Omental fat pad (tissue), 4 donors: ENCODE results near the gene TRIM38. TPM values are rescaled to one million over a fixed set of nuclear protein-coding genes. Genes with fewer than 3 reads are reported as not detected.

ENCODE experiments used
- ATAC-seq: fragments of 150-250 bp; one replicate; pipeline ENCODE4 v1.9.1; 2016; ENCODE audit warnings: mild to moderate bottlenecking, moderate library complexity; ENCODE audit not compliant: low FRiP score
- DNase-seq: peaks from one replicate; pipeline ENCODE4 v3.0.0-alpha.2; 2019; ENCODE audit warnings: low spot score
- CTCF ChIP-seq, 3 donors: fragments of 450-650 bp; IDR thresholded peaks; one replicate each; pipeline ENCODE4 v1.5.1; 2016 to 2017; ENCODE audit warnings: antibody characterized with exemption in 3 of 3, mild to moderate bottlenecking in 3 of 3, moderate library complexity in 2 of 3
- total RNA-seq, 4 donors: library from RNA; depleted of rRNA; stranded (reverse); fragments of >200 nt; gene quantifications; one replicate each; pipeline ENCODE4 v1.1.0, GENCODE V29; 2016

The TRIM38 gene
- total RNA-seq, 4 donors from 2014 or later = 7.8 to 21.6 (median 11.7) TPM

GRCh38 chr6:25972128-25972527 is 9.5 kb downstream of the TRIM38 start:
- TF ChIP-seq CTCF (IDR thresholded peaks at IDR 0.05) = no peak
- DNase-seq (no peak), ATAC-seq (no peak)

GRCh38 chr6:25972902-25973301 is 10.3 kb downstream of the TRIM38 start:
- DNase-seq (no peak), ATAC-seq (no peak)
- no peak for TF ChIP-seq CTCF (IDR thresholded peaks at IDR 0.05)

GRCh38 chr6:25973923-25974555 is 11.4 kb downstream of the TRIM38 start:
- no peak for TF ChIP-seq CTCF (IDR thresholded peaks at IDR 0.05)
- DNase-seq (no peak), ATAC-seq (no peak)

GRCh38 chr6:25975923-25976560 is 13.4 kb downstream of the TRIM38 start:
- TF ChIP-seq CTCF (IDR thresholded peaks at IDR 0.05) = no peak
- DNase-seq (no peak), ATAC-seq (no peak)

GRCh38 chr6:25980935-25981334 is 18.3 kb downstream of the TRIM38 start:
- no peak for TF ChIP-seq CTCF (IDR thresholded peaks at IDR 0.05)
- ATAC-seq (no peak), DNase-seq (no peak)

GRCh38 chr6:25981568-25982263 is 19.1 kb downstream of the TRIM38 start:
- TF ChIP-seq CTCF (IDR thresholded peaks at IDR 0.05) = no peak
- ATAC-seq (no peak), DNase-seq (no peak)
